ENCODE data around the gene RBPJ. TPM values are rescaled to one million over a fixed set of nuclear protein-coding genes. Genes with fewer than 3 reads are reported as not detected.

The RBPJ gene
- polyA plus RNA-seq, 1 donor from 2014 or later = 89.8 TPM

DNA sequence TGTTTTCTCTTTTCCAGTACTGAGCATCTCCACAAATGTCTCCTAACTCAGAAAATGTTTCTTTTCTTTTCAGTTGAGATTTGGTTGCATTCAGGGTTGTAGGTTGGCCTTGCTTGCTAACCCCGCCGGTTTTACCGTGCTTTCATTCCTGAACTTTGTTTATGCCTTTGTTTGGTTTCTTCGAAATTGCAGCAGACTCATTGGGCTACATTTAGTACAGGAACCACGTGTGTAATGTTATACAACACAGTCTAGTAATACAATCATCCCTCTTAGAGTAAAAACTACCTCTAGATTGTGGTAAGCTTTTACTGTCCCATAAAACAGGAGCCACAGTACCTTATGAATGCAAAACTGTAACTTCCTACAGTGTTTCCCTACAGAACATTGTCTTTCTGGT is 111.6 kb downstream of the RBPJ start:
- no peaks in the 10 kb centered on the region for H3K79me2 ChIP-seq (replicated peaks; ENCODE audit: insufficient read depth, low read length)
- no peaks in the 10 kb centered on the region for H3F3A ChIP-seq (ENCODE audit: insufficient read depth, low read length, poor library complexity, severe bottlenecking)
- no peaks in the 10 kb centered on the region for H3K27me3 ChIP-seq (ENCODE audit: insufficient read depth, low read depth, low read length)
- peaks cover 4% of the 10 kb centered on the region for H3K36me3 ChIP-seq (ENCODE audit: insufficient read depth, low read length)
- no peaks in the 10 kb centered on the region for H3K9me3 ChIP-seq (ENCODE audit: low read length)
- no peak overlapping the region for H2AFZ ChIP-seq (ENCODE audit: low read depth, low read length)
- H3K9ac ChIP-seq (ENCODE audit: low read length) = no peak overlapping the region
- H3K4me3 ChIP-seq (ENCODE audit: low read length) = no peak overlapping the region
- no peak overlapping the region for H3K4me2 ChIP-seq (ENCODE audit: low read length)
- H3K9me2 ChIP-seq (ENCODE audit: insufficient read depth, low read length) = no peaks in the 10 kb centered on the region
- no peaks in the 10 kb centered on the region for H4K20me1 ChIP-seq (ENCODE audit: insufficient read depth)
- TF ChIP-seq RAD21 (conservative IDR thresholded peaks at IDR 0.05) (no peak), EZH2 (IDR thresholded peaks at IDR 0.05; ENCODE audit: borderline replicate concordance, insufficient read depth, low read length, poor library complexity, severe bottlenecking) (no peak), SMC3 (conservative IDR thresholded peaks at IDR 0.05; ENCODE audit: poor library complexity) (no peak), EP300 (conservative IDR thresholded peaks at IDR 0.05; ENCODE audit: poor library complexity, severe bottlenecking) (no peak), TAF1 (IDR thresholded peaks at IDR 0.05; ENCODE audit: low read depth) (no peak), MXI1 (conservative IDR thresholded peaks at IDR 0.05; ENCODE audit: poor library complexity, severe bottlenecking) (no peak), POLR2AphosphoS5 (IDR thresholded peaks at IDR 0.05) (no peak)
- TF ChIP-seq, protein P1, sequence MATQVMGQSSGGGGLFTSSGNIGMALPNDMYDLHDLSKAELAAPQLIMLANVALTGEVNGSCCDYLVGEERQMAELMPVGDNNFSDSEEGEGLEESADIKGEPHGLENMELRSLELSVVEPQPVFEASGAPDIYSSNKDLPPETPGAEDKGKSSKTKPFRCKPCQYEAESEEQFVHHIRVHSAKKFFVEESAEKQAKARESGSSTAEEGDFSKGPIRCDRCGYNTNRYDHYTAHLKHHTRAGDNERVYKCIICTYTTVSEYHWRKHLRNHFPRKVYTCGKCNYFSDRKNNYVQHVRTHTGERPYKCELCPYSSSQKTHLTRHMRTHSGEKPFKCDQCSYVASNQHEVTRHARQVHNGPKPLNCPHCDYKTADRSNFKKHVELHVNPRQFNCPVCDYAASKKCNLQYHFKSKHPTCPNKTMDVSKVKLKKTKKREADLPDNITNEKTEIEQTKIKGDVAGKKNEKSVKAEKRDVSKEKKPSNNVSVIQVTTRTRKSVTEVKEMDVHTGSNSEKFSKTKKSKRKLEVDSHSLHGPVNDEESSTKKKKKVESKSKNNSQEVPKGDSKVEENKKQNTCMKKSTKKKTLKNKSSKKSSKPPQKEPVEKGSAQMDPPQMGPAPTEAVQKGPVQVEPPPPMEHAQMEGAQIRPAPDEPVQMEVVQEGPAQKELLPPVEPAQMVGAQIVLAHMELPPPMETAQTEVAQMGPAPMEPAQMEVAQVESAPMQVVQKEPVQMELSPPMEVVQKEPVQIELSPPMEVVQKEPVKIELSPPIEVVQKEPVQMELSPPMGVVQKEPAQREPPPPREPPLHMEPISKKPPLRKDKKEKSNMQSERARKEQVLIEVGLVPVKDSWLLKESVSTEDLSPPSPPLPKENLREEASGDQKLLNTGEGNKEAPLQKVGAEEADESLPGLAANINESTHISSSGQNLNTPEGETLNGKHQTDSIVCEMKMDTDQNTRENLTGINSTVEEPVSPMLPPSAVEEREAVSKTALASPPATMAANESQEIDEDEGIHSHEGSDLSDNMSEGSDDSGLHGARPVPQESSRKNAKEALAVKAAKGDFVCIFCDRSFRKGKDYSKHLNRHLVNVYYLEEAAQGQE (IDR thresholded peaks at IDR 0.05; ENCODE audit: borderline replicate concordance) = no peak
- TF ChIP-seq, protein P2, sequence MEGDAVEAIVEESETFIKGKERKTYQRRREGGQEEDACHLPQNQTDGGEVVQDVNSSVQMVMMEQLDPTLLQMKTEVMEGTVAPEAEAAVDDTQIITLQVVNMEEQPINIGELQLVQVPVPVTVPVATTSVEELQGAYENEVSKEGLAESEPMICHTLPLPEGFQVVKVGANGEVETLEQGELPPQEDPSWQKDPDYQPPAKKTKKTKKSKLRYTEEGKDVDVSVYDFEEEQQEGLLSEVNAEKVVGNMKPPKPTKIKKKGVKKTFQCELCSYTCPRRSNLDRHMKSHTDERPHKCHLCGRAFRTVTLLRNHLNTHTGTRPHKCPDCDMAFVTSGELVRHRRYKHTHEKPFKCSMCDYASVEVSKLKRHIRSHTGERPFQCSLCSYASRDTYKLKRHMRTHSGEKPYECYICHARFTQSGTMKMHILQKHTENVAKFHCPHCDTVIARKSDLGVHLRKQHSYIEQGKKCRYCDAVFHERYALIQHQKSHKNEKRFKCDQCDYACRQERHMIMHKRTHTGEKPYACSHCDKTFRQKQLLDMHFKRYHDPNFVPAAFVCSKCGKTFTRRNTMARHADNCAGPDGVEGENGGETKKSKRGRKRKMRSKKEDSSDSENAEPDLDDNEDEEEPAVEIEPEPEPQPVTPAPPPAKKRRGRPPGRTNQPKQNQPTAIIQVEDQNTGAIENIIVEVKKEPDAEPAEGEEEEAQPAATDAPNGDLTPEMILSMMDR (IDR thresholded peaks at IDR 0.05; ENCODE audit: poor library complexity, severe bottlenecking) = no peak
- no peak overlapping the region for H3K27ac ChIP-seq (ENCODE audit: low read length)

DNA sequence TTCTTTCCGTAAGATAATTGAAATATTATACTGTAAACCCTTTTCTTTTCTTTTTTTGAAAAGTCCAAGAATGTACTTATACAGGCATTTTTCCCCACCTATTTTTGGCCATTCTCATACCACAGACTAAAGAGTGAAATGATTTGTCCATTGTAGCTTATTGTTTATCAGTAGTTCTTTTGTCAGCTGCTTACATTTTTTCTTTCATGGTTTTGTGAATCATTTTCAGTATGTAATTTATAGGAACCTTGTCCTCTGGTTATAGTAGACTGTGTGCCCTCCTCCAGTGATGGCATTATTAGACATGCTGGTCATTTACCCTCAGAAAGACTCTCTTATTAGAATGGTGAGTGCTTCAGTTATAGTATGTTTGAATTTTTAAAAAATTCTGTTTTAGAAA is 112.7 kb downstream of the RBPJ start:
- H3K4me3 ChIP-seq (ENCODE audit: low read length) = no peak overlapping the region
- no peak for TF ChIP-seq TAF1 (IDR thresholded peaks at IDR 0.05; ENCODE audit: low read depth)
- peaks cover 4% of the 10 kb centered on the region for H3K36me3 ChIP-seq (ENCODE audit: insufficient read depth, low read length)

More for the DNA sequence above, 112.7 kb downstream of the RBPJ start:
- no peaks in the 10 kb centered on the region for H3K9me3 ChIP-seq (ENCODE audit: low read length)
- H3K27ac ChIP-seq (ENCODE audit: low read length) = no peak overlapping the region
- H3K9me2 ChIP-seq (ENCODE audit: insufficient read depth, low read length) = no peaks in the 10 kb centered on the region
- H3K79me2 ChIP-seq (replicated peaks; ENCODE audit: insufficient read depth, low read length) = no peaks in the 10 kb centered on the region
- H3F3A ChIP-seq (ENCODE audit: insufficient read depth, low read length, poor library complexity, severe bottlenecking) = no peaks in the 10 kb centered on the region
- H2AFZ ChIP-seq (ENCODE audit: low read depth, low read length) = no peak overlapping the region
- H4K20me1 ChIP-seq (ENCODE audit: insufficient read depth) = no peaks in the 10 kb centered on the region
- no peak overlapping the region for H3K4me2 ChIP-seq (ENCODE audit: low read length)
- no peaks in the 10 kb centered on the region for H3K27me3 ChIP-seq (ENCODE audit: insufficient read depth, low read depth, low read length)
- no peak overlapping the region for H3K9ac ChIP-seq (ENCODE audit: low read length)

Data from neural cell (in vitro differentiated cells).